ENCODE measurements around the gene PRDX3. TPM values are rescaled to one million over a fixed set of nuclear protein-coding genes. Genes with fewer than 3 reads are reported as not detected.

PRDX3 gene
- total and polyA plus RNA-seq, 3 donors from 2014 or later = 71.7 to 118 (median 101) TPM

DNA sequence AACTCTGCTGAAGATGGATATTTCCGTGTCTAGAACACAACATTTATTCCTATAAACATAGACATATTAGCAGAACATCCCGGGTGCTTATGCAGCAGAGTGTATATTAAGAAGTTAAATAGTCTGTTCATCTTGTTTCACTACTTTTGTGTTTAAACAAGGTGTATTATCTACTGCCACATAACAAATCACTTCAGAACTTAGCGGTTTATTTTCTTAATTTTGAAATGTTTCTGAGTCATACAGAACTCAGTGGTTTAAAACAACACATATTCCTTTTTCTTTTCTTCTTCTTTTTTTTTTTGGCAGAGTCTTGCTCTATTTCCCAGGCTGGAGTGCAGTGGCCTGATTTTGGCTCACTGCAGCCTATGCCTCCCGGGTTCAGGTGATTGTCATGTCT lies 48.9 kb downstream of the PRDX3 start:
- H3K4me3 ChIP-seq = no peak overlapping the region
- 97 to 98% methylated on average over 4 of the region's 4 CpGs for WGBS, 2 donors
- TF ChIP-seq POLR2A (IDR thresholded peaks at IDR 0.05) = no peak
- TF ChIP-seq, protein P1, sequence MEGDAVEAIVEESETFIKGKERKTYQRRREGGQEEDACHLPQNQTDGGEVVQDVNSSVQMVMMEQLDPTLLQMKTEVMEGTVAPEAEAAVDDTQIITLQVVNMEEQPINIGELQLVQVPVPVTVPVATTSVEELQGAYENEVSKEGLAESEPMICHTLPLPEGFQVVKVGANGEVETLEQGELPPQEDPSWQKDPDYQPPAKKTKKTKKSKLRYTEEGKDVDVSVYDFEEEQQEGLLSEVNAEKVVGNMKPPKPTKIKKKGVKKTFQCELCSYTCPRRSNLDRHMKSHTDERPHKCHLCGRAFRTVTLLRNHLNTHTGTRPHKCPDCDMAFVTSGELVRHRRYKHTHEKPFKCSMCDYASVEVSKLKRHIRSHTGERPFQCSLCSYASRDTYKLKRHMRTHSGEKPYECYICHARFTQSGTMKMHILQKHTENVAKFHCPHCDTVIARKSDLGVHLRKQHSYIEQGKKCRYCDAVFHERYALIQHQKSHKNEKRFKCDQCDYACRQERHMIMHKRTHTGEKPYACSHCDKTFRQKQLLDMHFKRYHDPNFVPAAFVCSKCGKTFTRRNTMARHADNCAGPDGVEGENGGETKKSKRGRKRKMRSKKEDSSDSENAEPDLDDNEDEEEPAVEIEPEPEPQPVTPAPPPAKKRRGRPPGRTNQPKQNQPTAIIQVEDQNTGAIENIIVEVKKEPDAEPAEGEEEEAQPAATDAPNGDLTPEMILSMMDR (IDR thresholded peaks at IDR 0.05) = no peak
- H3K36me3 ChIP-seq (ENCODE audit: low read depth, missing control alignments) = no peaks in the 10 kb centered on the region
- no peaks in the 10 kb centered on the region for H3K27me3 ChIP-seq
- intact Hi-C loops (cut with DNase I; ENCODE audit: low total_unique reads) = no loop called here
- no peaks in the 10 kb centered on the region for H3K9me3 ChIP-seq
- H3K27ac ChIP-seq = no peak overlapping the region
- DNase-seq = no peak
- no peaks in the 10 kb centered on the region for H3K4me1 ChIP-seq

- 95 to 98% methylated on average over 2 of the region's 2 CpGs for WGBS, 2 donors
- Histone ChIP-seq H3K27me3 (no peaks in the 10 kb centered on the region), H3K4me3 (no peak overlapping the region), H3K27ac (no peak overlapping the region), H3K9me3 (no peaks in the 10 kb centered on the region), H3K4me1 (no peaks in the 10 kb centered on the region), H3K36me3 (ENCODE audit: low read depth, missing control alignments) (no peaks in the 10 kb centered on the region)
- TF ChIP-seq POLR2A (IDR thresholded peaks at IDR 0.05) = no peak
- TF ChIP-seq, protein P1 (IDR thresholded peaks at IDR 0.05) = no peak
- intact Hi-C loops (cut with DNase I; ENCODE audit: low total_unique reads) = no loop called here
- DNase-seq = no peak
Measured at GRCh38 chr10:119125942-119126341, 52.7 kb downstream of the PRDX3 start.

DNA sequence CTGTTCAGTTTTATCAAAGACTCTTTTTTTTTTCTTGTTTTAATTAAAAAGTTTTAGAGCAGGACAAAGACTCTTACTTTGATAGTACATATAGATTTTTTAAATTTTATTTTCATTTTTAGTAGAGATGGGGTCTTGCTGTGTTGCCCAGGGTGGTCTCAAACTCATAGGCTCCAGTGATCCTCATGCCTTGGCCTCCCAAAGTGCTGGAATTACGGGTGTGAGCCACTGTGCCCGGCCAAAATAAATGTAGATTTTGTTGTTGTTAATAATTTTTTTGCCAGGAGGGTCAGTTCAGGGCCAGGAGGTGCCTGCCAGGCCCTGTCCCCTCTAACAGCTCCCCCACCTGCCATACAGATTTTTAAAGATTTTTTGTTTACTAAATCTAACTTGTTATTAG lies 57.7 kb downstream of the PRDX3 start:
- H3K9me3 ChIP-seq = no peaks in the 10 kb centered on the region
- no peak for TF ChIP-seq POLR2A (IDR thresholded peaks at IDR 0.05)
- TF ChIP-seq, protein P1 (IDR thresholded peaks at IDR 0.05) = no peak
- no peak overlapping the region for H3K4me3 ChIP-seq
- no peaks in the 10 kb centered on the region for H3K36me3 ChIP-seq (ENCODE audit: low read depth, missing control alignments)
- intact Hi-C loops (cut with DNase I; ENCODE audit: low total_unique reads) = no loop called here
- 84 to 91% methylated on average over 2 of the region's 2 CpGs for WGBS, 2 donors
- no peak overlapping the region for H3K27ac ChIP-seq
- H3K4me1 ChIP-seq = peaks cover 8% of the 10 kb centered on the region
- H3K27me3 ChIP-seq = no peaks in the 10 kb centered on the region
- DNase-seq = no peak

- H3K36me3 ChIP-seq (ENCODE audit: low read depth, missing control alignments) = no peaks in the 10 kb centered on the region
- no peak overlapping the region for H3K27ac ChIP-seq
- H3K4me1 ChIP-seq = peaks cover 8% of the 10 kb centered on the region
- DNase-seq = no peak
- TF ChIP-seq, protein P1 (IDR thresholded peaks at IDR 0.05) = no peak
- no peak for TF ChIP-seq POLR2A (IDR thresholded peaks at IDR 0.05)
- intact Hi-C loops (cut with DNase I; ENCODE audit: low total_unique reads) = no loop called here
- no peak overlapping the region for H3K4me3 ChIP-seq
- no peaks in the 10 kb centered on the region for H3K27me3 ChIP-seq
- no peaks in the 10 kb centered on the region for H3K9me3 ChIP-seq
- 36 to 39% methylated on average over 4 of the region's 4 CpGs for WGBS, 2 donors
Measured at GRCh38 chr10:119120413-119120867, 58.2 kb downstream of the PRDX3 start.

DNA sequence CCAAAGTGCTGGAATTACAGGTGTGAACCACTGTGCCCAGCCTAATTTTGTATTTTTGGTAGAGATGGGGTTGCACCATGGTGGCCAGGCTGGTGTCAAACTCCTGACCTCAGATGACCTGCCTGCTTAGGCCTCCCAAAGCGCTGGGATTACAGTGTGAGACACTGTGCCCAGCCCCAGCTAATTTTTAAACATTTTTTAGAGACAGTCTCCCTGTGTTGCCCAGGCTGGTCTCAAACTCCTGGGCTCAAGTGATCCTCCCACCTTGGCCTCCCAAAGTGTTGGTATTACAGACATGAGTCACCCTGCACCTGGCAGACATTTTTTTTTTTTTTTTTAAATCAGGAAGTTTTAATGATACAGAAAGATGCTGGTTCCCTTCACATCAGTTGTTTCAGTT lies 59.2 kb downstream of the PRDX3 start:
- H3K4me1 ChIP-seq = peaks cover 8% of the 10 kb centered on the region
- H3K36me3 ChIP-seq (ENCODE audit: low read depth, missing control alignments) = no peaks in the 10 kb centered on the region
- TF ChIP-seq, protein P1 (IDR thresholded peaks at IDR 0.05) = no peak
- no peak for TF ChIP-seq POLR2A (IDR thresholded peaks at IDR 0.05)
- DNase-seq = no peak
- 96 to 100% methylated on average over 1 of the region's 1 CpG for WGBS, 2 donors
- H3K9me3 ChIP-seq = no peaks in the 10 kb centered on the region
- H3K27me3 ChIP-seq = no peaks in the 10 kb centered on the region
- no peak overlapping the region for H3K4me3 ChIP-seq
- H3K27ac ChIP-seq = no peak overlapping the region
- intact Hi-C loops (cut with DNase I; ENCODE audit: low total_unique reads) = no loop called here

All from testis (tissue), 3 donors.